Measurements from ENCODE around the gene XRCC6.

XRCC6 gene

GRCh38 chr22:41642331-41643110, 21.4 kb downstream of the XRCC6 start:
- H3K27ac ChIP-seq: no peak overlapping the region
- no peak for TF ChIP-seq CTCF (conservative IDR thresholded peaks at IDR 0.05)

GRCh38 chr22:41647771-41648170, 26.7 kb downstream of the XRCC6 start:
- H3K27ac ChIP-seq: no peak overlapping the region
- TF ChIP-seq CTCF (conservative IDR thresholded peaks at IDR 0.05): no peak

GRCh38 chr22:41648432-41648831, 27.3 kb downstream of the XRCC6 start:
- H3K27ac ChIP-seq: no peak overlapping the region
- TF ChIP-seq CTCF (conservative IDR thresholded peaks at IDR 0.05): no peak

DNA sequence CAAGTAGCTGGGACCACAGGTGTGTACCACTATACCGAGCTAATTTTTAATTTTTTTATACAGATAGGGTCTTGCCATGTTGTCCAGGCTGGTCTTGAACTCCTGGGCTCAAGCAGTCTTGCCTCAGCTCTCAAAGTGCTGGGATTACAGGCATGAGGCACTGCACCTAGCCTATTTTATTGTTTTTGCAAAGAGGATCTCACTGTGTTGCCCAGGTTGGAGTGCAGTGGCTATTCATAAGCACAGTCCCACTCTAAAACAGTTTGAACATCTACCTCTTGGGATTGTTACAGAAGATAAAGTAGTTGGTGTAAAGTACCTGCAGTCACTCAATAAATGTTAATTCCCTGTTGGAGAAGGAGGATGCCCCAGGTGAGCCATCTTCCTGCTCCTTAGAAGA, 29.1 kb downstream of the XRCC6 start:
- H3K27ac ChIP-seq: no peak overlapping the region
- no peak for TF ChIP-seq CTCF (conservative IDR thresholded peaks at IDR 0.05)

DNA sequence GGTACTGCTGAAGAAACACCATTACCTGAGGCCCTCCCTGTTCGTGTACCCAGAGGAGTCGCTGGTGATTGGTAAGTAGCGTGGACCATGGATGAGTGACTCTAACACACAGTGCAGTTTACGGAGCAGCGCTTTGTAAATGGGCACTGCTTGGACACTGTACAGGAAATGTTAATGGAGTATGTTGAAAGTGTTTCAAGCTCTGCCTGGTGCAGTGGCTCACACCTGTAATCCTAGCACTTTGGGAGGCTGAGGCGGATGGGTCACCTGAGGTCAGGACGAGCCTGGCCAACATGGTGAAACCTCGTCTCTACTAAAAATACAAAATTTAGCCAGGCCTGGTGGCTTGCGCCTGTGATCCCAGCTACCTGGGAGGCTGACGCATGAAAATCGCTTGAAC, 29.7 kb downstream of the XRCC6 start:
- TF ChIP-seq CTCF (conservative IDR thresholded peaks at IDR 0.05): no peak
- no peak overlapping the region for H3K27ac ChIP-seq

DNA sequence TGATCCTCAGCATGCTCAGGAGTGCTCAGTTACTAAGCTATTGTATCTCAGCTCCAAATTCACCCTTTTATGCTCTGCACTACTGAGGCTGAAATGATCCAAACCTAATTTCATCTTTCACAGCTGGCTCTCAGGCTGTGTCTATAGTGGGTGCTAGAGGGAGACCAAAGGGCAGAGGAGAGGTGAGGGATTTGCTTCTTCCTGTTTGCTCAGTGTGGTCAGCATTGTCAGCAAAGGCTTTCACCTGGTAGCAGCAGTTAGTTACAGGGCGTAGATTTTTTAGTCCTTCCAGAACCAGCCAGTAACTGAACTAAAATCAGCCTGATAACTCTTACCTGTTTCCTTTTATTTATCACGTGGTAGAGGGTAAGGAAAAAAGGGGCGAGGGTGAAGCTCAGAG, 33.2 kb downstream of the XRCC6 start:
- TF ChIP-seq CTCF (conservative IDR thresholded peaks at IDR 0.05): no peak
- H3K27ac ChIP-seq: no peak overlapping the region

GRCh38 chr22:41656556-41656955, 35.5 kb downstream of the XRCC6 start:
- TF ChIP-seq CTCF (conservative IDR thresholded peaks at IDR 0.05): no peak
- H3K27ac ChIP-seq: no peak overlapping the region

Measured in VCaP (cell line).